HG03469 (cell line): ENCODE results near the gene MTMR12.

Experiments used
- ATAC-seq: cut with Tn5 transposase; IDR thresholded peaks from one replicate; pipeline ENCODE4 v1.9.1; 2021; ENCODE audit warnings: mild to moderate bottlenecking, moderate library complexity, moderate number of reproducible peaks; ENCODE audit not compliant: unreplicated experiment

The MTMR12 gene, protein sequence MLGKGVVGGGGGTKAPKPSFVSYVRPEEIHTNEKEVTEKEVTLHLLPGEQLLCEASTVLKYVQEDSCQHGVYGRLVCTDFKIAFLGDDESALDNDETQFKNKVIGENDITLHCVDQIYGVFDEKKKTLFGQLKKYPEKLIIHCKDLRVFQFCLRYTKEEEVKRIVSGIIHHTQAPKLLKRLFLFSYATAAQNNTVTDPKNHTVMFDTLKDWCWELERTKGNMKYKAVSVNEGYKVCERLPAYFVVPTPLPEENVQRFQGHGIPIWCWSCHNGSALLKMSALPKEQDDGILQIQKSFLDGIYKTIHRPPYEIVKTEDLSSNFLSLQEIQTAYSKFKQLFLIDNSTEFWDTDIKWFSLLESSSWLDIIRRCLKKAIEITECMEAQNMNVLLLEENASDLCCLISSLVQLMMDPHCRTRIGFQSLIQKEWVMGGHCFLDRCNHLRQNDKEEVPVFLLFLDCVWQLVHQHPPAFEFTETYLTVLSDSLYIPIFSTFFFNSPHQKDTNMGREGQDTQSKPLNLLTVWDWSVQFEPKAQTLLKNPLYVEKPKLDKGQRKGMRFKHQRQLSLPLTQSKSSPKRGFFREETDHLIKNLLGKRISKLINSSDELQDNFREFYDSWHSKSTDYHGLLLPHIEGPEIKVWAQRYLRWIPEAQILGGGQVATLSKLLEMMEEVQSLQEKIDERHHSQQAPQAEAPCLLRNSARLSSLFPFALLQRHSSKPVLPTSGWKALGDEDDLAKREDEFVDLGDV

DNA sequence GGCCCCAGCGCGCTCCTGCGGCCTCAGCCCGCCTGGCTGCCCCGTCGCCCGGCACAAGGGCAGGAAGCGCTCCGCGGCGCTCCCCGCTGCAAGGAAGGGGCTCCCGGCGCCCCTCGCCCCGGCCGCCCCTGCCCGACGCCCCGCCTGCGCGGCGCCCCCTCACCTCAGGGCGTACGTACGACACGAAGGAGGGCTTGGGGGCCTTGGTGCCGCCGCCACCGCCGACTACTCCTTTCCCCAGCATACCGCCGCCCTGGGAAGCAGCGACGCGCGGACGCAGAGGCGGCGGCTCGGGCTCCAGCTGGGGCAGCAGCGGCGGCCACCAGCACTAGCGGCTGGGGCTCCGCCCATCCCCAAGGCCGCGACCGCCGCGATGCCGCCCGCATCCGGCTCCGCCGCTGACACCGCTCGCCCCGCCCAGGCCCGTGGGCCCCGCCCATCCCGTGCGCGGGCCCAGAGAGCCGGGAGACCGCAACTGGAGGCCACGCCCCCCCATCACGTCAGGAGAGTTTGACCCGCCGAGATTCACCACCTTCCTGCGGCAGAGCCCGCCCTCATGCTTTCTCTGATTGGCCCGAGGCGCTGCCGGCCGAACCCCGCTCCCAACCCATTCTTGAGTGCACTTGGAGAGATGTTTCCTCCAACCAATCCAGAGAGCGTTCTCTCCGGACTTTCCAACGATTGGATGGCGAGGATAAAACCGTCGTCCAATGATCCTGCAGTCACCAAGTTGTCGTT, at the start of gene MTMR12:
Gene MTMR12, minus strand, starts transcription at position 345 of the 738 bp plus-strand sequence. Its CDS starts 101 bp downstream, at position 244.
- peak; percentile 93 for ATAC-seq

DNA sequence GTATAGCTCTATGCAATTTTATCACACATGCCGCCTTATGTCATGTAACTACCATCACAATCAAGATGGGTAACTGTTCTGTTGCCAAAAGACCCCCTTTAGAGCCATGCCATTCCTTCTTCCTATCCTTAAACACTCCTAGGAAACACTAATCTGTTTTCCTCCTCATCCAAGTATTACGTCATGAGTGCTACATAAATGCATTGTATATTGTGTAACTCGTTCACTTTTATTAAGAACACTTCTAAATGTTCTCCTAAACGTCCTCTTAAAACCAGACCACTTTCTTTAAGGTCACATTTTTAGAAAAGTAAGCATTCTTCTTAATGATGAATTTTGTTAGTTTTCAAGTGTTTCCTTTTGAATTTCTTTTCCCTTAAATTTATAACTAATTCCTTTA, 49.8 kb upstream of the MTMR12 start:
- no peak for ATAC-seq

DNA sequence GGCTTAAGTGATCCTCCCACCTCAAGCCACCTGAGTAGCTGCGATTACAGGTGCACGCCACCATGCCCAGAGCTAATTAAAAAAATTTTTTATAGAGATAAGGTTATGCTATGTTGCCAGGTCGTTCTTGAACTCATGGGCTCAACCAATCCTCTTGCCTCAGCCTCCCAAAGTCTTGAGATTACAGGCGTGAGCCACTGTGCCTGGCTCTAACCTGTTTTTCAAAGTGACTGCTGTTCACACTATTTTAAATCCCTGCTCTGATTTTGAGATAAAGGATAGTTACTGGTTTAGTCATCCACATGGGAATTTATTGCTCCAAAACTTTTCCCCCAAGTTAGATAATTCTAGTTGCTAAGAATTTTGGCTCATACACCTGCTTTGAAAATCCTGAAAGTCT, 48.2 kb upstream of the MTMR12 start:
- ATAC-seq, result no peak

DNA sequence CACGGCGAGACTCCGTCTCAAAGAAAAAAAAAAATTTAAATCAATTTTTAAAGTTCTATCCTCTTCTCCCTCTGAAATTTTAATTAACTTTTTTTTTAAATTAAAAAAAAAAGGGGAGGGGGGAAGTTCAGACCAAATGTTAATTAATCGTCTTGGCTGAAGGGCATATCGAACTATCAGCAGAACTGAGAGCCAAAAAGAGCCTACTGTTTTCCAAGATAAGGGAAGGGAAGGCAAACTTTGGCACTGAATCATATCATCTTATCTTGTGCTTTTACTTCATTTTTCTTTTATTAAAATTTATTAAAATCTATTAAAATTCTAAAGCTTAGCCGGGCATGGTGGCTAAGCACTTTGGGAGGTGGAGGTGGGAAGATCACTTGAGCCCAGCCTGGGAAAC, 45.9 kb upstream of the MTMR12 start:
- ATAC-seq, result no peak

DNA sequence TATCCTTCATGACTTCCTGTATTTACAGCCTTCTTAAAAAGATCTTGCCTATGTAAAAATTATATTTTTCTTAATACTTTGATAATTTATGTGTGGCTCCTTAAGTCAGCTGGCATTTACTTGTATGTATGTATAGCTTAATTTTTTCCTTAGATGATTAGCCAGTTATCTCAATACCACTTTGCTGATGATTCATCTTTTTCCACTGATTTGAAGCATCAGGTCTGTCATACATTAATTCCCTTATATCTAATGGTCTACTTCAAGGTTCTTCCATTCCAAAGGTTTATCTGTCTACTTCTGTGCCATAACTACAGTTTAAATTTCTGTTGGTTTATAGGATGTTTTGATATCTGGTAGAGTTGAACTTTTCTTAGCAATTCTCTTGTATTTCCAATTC, 44.9 kb upstream of the MTMR12 start:
- no peak for ATAC-seq

DNA sequence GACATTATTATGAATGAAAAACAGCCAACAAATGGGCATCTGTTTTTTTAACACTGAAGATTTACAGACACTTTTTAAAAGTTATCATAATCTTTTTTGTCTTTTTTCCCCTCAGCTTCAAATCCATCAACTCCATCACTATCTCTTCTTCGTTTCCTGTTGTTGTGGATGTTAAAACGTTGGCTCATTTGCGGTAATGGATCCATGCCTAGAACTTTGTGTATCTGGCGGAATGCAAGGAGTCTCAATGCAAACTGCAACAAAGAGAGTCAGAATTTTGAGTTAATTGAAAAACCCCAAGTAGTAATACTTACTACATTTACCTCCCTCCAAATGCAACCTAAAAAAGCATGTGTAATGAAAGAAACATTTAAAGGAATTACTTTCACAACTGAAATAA, 42.9 kb upstream of the MTMR12 start:
- ATAC-seq, result no peak

DNA sequence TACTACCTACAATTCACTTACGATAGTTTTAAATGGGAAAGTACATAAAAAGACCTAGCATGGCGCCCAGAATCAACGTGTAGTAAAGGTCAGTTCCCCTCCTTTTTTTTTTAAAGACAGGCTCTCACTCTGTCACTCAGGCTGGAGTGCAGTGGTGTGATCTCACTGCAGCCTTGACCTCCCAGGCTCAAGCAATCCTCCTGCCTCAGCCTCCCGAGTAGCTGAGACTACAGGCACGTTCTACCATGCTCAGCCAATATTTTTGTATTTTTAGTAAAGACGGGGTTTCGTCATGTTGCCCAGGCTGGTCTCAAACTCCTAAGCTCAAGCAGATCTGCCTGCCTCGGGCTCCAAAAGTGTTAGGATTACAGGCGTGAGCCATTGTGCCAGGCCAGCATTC, 40.7 kb upstream of the MTMR12 start:
- ATAC-seq, result no peak

DNA sequence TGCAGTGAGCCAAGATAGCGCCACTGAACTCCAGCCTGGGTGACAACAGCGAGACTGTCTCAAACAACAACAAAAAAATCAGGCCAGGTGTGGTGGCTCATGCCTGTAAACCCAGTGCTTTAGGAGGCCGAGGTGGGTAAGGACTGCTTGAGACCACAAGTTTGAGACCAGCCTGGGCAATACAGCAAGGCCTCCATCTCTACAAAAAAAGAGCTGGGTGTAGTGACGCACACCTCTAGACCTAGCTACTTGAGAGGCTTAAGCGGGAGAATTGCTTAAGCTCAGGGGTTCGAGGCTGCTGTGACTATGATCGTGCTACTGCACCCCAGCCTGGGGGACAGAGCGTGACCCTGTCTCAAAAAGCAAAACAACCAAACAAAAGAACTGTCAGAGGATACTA, 39.9 kb upstream of the MTMR12 start:
- ATAC-seq, result no peak

DNA sequence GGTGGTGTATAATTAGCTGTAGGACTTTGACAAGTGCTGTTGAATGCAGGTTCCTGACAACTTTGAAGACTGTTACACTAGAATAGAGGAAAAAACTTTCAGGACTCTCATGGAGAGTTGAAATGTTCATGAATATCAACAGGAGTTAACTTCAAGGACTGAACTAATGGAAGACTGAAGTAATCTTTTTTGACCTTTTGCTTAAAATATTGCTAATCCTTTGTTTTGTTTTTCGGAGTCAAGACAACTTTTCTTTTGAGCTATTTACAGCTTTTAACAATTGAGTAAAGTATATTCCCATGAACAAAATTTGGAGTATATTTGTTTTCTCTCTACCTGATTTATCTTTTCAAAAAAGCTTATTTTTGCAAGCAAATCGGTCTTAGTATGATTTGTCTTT, 34.1 kb upstream of the MTMR12 start:
- ATAC-seq, result no peak

DNA sequence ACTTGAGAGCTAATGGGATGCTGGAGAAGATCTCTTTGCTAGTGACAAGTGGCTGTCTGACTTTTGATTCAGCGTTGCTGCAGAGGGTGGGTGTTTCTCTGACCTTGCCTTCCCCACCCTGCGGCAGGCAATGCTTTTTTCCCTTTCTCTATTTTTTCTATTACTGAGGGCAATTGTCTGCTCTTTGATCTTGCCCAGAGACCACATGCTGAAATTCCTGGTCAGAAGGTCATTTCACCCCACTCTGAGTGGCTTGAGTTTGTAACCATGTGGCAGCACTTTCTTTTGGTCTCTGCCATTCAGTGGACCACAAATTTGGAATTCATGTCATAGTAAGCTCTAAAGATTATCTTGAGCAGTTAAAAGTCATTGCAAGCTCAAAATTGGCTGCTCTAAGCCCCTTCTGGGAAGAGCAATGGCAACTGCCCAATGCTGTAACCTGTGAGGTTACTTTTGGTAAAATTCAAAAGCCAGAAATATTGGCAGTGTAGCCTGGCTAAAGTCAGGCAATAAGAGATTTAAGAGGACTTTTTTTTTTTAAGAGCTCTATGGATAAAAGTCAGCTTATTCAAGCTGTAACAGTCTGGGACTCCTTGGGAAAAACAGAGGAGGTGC, 30.4 kb upstream of the MTMR12 start:
- ATAC-seq, result no peak

DNA sequence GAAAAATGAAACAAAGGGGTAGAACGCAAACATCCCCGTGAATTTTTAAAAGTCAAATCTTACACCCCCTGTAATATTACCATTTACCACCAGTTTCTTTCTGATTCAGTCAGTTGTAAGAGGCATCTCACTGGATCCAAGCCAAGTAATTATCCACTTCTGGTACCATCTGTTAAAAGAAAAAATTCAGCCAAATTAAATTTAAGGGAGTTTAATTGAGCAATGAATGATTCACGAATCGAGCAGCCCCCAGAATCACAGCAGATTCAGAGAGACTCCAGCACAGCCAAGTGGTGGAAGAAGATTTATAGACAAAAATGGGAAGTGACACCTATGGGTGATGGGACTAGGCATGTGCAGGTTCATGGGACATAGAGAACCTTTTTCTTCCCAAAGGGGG, 29.9 kb upstream of the MTMR12 start:
- no peak for ATAC-seq

DNA sequence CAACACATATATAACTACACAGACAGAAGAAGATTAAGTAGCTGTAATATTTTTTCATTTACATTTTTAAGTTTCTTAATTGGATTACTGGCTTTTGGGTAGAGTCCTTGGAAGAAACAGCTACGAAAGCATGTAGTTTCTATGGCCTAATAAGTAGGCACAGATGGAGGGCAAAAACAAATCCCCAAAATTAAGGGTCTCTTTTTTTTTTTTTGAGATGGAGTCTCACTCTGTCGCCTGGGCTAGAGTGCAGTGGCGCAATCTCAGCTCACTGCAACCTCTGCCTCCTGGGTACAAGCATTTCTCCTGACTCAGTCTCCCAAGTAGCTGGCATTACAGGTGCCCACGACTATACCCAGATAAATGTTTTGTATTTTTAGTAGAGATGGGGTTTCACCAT, 27.1 kb upstream of the MTMR12 start:
- no peak for ATAC-seq

DNA sequence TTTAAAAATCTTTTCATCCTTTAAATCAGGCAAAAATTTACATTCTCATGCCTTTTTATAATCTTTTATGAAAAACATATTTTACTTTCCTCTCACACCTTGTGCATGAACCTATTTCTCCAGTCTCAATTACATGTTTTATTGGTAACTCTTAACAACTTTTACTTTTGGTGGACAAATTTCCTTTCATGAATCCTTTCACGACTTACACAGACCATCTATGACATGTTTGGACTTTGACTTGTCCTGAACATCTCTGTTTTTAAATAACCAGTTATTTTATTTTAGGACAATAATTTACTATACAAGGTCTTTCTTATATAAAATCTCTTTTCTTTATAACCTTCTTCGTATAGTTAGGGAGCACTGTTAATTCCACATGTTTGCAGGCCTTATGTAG, 26.5 kb upstream of the MTMR12 start:
- no peak for ATAC-seq

DNA sequence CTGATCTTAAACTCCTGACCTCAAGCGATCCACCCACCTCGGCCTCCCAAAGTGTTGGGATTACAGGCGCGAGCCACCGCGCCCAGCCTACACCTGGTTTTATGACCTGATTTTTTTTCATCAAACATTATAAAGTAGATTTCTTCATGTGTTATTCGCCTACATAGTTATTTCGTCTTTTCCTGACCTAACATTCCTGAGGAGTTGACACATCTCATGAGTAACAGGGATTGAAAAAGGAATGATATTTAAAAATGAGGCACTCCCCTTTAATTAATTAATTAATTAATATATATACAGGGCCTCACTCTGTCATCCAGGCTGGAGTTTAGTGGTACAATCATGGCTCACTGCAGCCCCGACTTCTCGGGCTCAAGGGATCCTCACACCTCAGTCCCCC, 20.2 kb upstream of the MTMR12 start:
- no peak for ATAC-seq

DNA sequence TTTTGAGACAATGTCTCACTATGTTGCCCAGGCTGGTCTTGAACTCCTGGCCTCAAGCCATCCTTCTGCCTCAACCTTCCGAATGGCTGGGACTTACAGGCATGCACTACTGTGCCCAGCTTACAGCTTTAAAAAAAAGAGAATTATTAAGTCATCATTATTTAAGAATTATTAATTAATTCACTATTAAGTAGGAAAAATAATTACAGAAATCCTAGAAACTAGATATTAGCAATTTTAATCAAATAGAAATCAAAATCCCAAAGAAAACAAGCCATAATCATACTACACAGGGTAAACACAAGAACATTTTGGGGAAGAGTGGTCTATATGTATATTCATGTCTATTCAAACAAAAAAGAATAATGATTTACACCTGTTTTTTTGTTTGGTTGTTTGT, 19.6 kb upstream of the MTMR12 start:
- ATAC-seq, result no peak

DNA sequence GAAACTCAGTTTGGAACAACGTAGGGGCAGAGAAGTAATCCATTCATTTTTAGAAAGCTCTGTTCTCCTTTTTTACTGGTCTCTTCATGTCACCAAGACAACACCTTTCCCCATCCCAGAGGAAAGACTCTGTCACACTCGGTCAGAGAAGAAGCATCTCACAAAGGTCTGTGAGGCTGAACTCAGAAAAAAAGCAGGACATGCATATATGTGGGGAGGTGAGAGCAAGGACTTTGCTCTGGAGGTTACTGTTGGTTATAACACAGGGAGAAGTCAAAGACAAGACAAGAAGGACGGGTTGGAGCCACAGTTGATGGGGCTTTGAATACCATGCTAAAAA, 19.2 kb upstream of the MTMR12 start:
- ATAC-seq, result no peak

DNA sequence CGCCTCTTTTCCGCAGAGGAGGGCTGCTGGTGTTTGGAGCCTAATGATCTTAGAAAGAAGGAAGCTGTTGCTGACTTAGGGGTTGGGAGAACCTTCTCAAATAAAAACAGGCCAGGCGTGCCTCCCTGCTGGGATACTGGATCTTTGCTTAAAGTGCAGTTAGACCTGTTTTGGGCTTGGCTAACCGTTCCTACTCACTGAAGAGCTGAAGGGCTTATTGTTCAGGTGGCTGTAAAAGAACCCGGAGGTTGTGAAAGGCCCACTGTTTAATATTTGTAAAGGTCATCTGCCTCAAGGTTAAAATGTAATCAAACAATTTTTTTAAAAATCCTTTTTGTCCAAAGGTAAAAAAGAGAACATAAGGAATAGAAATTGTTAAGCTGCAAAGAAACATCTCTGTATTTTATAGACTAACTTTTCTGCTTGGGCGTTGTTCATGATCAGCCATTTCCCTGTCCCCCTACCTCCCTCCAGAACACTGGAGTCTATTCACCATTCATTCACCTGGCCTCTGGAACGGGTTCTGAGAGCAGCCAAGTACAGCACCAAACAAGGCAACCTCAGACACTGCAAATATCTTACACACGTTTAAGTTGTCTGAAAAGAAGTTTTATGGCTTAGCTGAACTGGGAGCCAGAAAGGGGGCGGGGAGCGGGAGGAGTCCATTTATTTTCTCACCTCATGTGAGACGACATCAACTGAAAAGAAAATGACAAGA, 18.6 kb upstream of the MTMR12 start:
- no peak for ATAC-seq

DNA sequence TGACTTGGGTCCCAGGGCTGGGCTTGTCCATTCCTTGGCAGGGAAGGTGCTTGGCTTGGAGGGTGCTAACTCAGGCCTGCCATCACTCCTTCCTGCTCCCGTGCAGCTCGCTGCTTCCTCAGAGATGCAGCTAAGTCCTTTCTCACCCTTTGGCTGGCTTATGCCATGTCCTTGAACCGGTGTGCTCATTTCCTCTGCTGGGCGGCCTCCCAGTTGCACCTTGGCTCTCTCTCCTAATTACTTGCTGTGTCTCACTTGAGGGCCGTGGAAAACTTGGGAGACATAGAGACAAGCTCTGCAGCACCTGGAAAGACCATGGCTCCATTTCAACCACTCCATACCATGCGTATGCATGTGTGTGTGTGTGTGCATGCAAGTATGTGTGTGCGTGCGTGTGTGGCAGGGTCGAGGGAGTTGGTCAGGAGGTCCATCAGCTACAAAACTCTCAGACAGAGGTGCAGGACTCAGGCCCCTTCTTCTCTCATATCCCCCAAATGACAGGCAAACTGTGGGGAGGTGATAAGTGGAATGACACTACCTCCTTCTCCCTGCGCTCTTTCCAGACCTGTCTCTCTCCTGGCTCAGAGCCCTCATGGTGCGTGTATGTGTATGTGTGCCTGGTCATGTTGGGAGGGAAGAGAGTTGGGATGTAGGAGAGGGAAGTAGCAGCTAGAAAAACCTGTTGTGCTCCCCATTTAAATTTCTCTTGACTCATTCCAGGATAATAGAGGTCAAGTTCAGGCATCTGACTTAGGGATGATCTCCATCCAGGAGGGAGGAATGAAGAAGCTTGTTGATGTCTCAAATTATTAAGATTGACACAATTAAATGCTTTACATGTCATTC, 17.6 kb upstream of the MTMR12 start:
- no peak for ATAC-seq

DNA sequence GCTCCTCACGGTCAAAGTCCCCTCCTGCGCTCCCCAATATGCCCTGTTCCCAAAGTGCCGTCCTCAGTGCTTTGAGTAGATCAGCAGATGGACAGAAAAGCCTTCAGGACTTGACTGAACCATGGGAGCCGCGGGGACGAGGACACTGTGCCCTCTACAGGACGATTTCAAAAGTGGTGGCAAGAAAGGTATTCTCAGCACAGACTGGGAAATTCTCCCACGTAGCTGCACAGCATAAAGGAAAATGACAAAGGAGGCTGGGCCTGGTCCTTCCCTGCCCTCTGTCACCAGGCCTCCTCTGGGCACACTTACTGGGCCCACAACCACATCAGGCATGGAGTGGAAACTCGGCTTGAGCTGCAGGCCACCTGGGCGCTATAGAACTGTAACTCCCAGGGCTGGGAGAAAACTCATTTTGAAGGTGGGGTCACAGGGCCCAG, 16.7 kb upstream of the MTMR12 start:
- peak; percentile 73 for ATAC-seq
